GM12873 (cell line): ENCODE data around the gene NR0B2.

Experiments used
- CTCF ChIP-seq: IDR thresholded peaks from 2 replicates; pipeline ENCODE4 v1.5.1; 2012; ENCODE audit warnings: low read depth, mild to moderate bottlenecking, moderate library complexity, low read length, control low read depth; ENCODE audit not compliant: insufficient read depth; ENCODE audit errors: missing control alignments

The NR0B2 gene

GRCh38 chr1:26945728-26946127, 32.0 kb upstream of the NR0B2 start:
- TF ChIP-seq CTCF, result no peak

- no peak for TF ChIP-seq CTCF
Measured at GRCh38 chr1:26945138-26945537, 31.4 kb upstream of the NR0B2 start.

- TF ChIP-seq CTCF, result no peak
Measured at GRCh38 chr1:26942656-26943055, 28.9 kb upstream of the NR0B2 start.

- no peak for TF ChIP-seq CTCF
Measured at GRCh38 chr1:26941311-26941710, 27.5 kb upstream of the NR0B2 start.

GRCh38 chr1:26938659-26939025, 24.9 kb upstream of the NR0B2 start:
- no peak for TF ChIP-seq CTCF

- TF ChIP-seq CTCF, result no peak
Measured at GRCh38 chr1:26938004-26938658, 24.4 kb upstream of the NR0B2 start.

- TF ChIP-seq CTCF, result no peak
Measured at GRCh38 chr1:26936823-26937222, 23.0 kb upstream of the NR0B2 start.
